ENCODE measurements around the gene USP21. TPM values are rescaled to one million over a fixed set of nuclear protein-coding genes. Genes with fewer than 3 reads are reported as not detected.

USP21 gene
- total RNA-seq, 3 donors from 2014 or later (not counting 1 experiment from before 2014, with no cell fraction given): 31.6 to 40.3 (median 35.3) TPM

DNA sequence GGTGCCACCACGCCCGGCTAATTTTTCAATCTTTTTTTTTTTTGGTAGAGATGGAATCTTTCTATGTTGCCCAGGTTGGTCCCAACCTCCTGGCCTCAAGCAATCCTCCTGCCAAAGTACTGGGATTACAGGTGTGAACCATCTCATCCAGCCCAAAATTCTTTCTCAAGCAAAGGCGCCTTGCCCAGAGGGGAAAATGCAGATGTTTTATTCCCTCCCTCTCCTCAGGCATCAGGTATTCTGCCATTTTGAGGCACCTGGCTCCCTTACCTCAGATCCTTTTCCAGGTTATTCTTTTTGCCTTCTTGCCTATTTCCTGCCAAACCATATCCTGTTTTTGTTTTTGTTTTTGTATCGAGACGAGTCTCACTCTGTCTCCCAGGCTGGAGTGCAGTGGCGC, 29.1 kb downstream of the USP21 start:
- peak overlapping the region; percentile 22 for H3K27ac ChIP-seq (ENCODE audit: low read length)

DNA sequence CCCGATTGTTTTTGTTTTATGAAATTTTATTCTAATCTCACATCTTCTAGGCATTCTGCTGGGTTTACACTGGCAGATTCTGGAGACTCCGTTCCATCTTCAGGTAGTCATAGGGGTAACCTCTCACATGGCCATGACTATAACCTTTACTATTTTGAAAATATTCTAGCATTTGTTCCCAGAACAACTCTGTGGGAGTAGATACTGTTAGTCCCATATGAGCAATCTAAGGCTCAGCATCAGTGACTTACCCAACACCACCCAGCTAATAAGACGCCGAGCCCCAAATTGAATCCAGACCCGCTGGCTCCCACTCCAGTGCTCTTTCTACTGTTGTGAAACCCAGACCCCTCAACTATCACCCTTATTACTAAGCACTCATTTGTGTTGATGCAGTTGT, 29.7 kb downstream of the USP21 start:
- H3K4me3 ChIP-seq (ENCODE audit: low read length): no peak overlapping the region
- ATAC-seq (no peak), DNase-seq (no peak)
- H3K4me1 ChIP-seq (ENCODE audit: control insufficient read depth, insufficient read depth, low read length): peaks cover 65% of the 10 kb centered on the region
- H3K36me3 ChIP-seq (ENCODE audit: control insufficient read depth, insufficient read depth, low read length): no peaks in the 10 kb centered on the region
- Mint-ChIP-seq H3K9me3 (no peaks in the 10 kb centered on the region), H3K27ac (peak overlapping the region; percentile 73 to 95), H3K4me3 (no peak overlapping the region), H3K27me3 (ENCODE audit: low read depth in 2 of 2) (no peaks in the 10 kb centered on the region), H3K4me1 (peaks cover 63 to 66% of the 10 kb centered on the region in 2 donors), H3K36me3 (no peaks in the 10 kb centered on the region)
- no peaks in the 10 kb centered on the region for H3K9me3 ChIP-seq (ENCODE audit: control insufficient read depth, insufficient read depth, low read length)
- no peaks in the 10 kb centered on the region for H3K27me3 ChIP-seq (ENCODE audit: control insufficient read depth, insufficient read depth, low read length)
- no peak overlapping the region for H3K27ac ChIP-seq (ENCODE audit: low read length)
- WGBS (ENCODE audit: insufficient coverage): 94% methylated on average over 2 of the region's 5 CpGs
- intact Hi-C loops (cut with micrococcal nuclease): no loop called here
- TF ChIP-seq, protein P1, sequence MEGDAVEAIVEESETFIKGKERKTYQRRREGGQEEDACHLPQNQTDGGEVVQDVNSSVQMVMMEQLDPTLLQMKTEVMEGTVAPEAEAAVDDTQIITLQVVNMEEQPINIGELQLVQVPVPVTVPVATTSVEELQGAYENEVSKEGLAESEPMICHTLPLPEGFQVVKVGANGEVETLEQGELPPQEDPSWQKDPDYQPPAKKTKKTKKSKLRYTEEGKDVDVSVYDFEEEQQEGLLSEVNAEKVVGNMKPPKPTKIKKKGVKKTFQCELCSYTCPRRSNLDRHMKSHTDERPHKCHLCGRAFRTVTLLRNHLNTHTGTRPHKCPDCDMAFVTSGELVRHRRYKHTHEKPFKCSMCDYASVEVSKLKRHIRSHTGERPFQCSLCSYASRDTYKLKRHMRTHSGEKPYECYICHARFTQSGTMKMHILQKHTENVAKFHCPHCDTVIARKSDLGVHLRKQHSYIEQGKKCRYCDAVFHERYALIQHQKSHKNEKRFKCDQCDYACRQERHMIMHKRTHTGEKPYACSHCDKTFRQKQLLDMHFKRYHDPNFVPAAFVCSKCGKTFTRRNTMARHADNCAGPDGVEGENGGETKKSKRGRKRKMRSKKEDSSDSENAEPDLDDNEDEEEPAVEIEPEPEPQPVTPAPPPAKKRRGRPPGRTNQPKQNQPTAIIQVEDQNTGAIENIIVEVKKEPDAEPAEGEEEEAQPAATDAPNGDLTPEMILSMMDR (IDR thresholded peaks at IDR 0.05): no peak

More for the DNA sequence above, 29.1 kb downstream of the USP21 start:
- Mint-ChIP-seq H3K9me3 (no peaks in the 10 kb centered on the region), H3K36me3 (no peaks in the 10 kb centered on the region), H3K4me1 (peaks cover 67 to 68% of the 10 kb centered on the region in 2 donors), H3K4me3 (no peak overlapping the region), H3K27me3 (ENCODE audit: low read depth in 2 of 2) (no peaks in the 10 kb centered on the region), H3K27ac (peak overlapping the region; percentile 73 to 95)
- peaks cover 64% of the 10 kb centered on the region for H3K4me1 ChIP-seq (ENCODE audit: control insufficient read depth, insufficient read depth, low read length)
- 78% methylated on average over 6 of the region's 6 CpGs for WGBS (ENCODE audit: insufficient coverage)
- DNase-seq (no peak), ATAC-seq (no peak)
- intact Hi-C loops (cut with micrococcal nuclease): no loop called here
- no peaks in the 10 kb centered on the region for H3K27me3 ChIP-seq (ENCODE audit: control insufficient read depth, insufficient read depth, low read length)
- no peaks in the 10 kb centered on the region for H3K36me3 ChIP-seq (ENCODE audit: control insufficient read depth, insufficient read depth, low read length)
- H3K9me3 ChIP-seq (ENCODE audit: control insufficient read depth, insufficient read depth, low read length): no peaks in the 10 kb centered on the region
- TF ChIP-seq, protein P1 (IDR thresholded peaks at IDR 0.05): no peak
- no peak overlapping the region for H3K4me3 ChIP-seq (ENCODE audit: low read length)

DNA sequence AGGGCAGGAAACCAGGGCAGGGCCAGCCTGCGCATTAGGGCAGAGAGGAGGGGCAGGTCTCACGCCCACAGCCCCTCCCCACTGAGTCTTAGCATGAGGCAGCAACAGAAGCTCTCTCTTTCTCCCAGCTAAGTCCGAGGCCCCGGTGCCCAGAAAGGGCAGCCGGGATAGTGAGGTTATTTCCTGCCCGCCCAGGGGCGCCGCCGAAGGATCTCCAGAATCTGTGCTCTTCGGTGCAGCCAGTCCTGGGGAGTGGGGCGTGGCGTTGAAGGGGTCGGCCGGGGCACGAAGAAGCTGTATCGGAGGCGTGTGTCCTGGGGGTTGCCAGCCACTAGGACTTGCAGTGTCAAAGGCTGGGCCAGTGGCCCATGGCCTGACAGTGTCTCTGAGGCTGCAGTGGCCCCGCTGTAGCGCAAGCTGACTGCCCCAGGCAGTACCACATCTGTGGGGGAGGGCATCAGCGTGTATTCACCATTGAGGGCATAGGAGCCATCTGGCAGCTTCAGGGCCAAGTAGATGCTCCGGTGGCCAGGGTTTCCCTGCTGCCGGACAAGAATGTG, 31.7 kb downstream of the USP21 start:
- Histone ChIP-seq H3K4me1 (ENCODE audit: control insufficient read depth, insufficient read depth, low read length) (peaks cover 71% of the 10 kb centered on the region), H3K4me3 (ENCODE audit: low read length) (no peak overlapping the region), H3K9me3 (ENCODE audit: control insufficient read depth, insufficient read depth, low read length) (no peaks in the 10 kb centered on the region), H3K27me3 (ENCODE audit: control insufficient read depth, insufficient read depth, low read length) (no peaks in the 10 kb centered on the region), H3K36me3 (ENCODE audit: control insufficient read depth, insufficient read depth, low read length) (no peaks in the 10 kb centered on the region), H3K27ac (ENCODE audit: low read length) (no peak overlapping the region)
- H3K9me3 Mint-ChIP-seq: no peaks in the 10 kb centered on the region
- whole genome bisulfite sequencing (ENCODE audit: insufficient coverage): 92% methylated on average over 22 of the region's 22 CpGs
- H3K4me1 Mint-ChIP-seq: peaks cover 58 to 65% of the 10 kb centered on the region in 2 donors
- ATAC-seq (peak in 1 of 3 donors; percentile 26), DNase-seq (no peak)
- intact Hi-C loops (cut with micrococcal nuclease): no loop called here
- no peaks in the 10 kb centered on the region for H3K36me3 Mint-ChIP-seq
- H3K4me3 Mint-ChIP-seq: no peak overlapping the region
- no peaks in the 10 kb centered on the region for H3K27me3 Mint-ChIP-seq (ENCODE audit: low read depth in 2 of 2)
- H3K27ac Mint-ChIP-seq: peak overlapping the region; percentile 21 to 59
- TF ChIP-seq, protein P1 (IDR thresholded peaks at IDR 0.05): no peak

DNA sequence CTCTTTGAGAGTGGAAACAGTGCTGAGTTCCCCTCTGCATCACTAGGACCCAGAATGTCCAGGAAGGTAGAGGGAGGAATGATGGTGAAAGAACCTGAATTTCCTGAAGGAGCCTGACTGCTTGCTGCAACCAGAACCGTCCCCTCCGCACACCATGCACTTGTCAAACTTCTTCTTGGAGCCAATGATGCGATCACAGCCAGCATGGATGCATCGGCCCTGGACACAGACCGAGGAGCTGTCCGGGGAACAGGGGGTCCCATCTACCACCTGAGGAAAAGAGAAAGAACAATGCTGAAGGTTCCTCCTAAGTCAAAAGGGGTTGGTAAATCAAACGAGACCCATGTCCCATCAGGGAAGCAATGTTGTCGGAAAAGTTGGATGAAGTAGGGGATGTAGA, 32.7 kb downstream of the USP21 start:
- Mint-ChIP-seq H3K27me3 (ENCODE audit: low read depth in 2 of 2) (no peaks in the 10 kb centered on the region), H3K9me3 (no peaks in the 10 kb centered on the region), H3K36me3 (no peaks in the 10 kb centered on the region), H3K27ac (peak overlapping the region; percentile 89 to 92), H3K4me1 (peaks cover 48 to 60% of the 10 kb centered on the region in 2 donors), H3K4me3 (no peak overlapping the region)
- Histone ChIP-seq H3K9me3 (ENCODE audit: control insufficient read depth, insufficient read depth, low read length) (no peaks in the 10 kb centered on the region), H3K36me3 (ENCODE audit: control insufficient read depth, insufficient read depth, low read length) (no peaks in the 10 kb centered on the region), H3K27me3 (ENCODE audit: control insufficient read depth, insufficient read depth, low read length) (no peaks in the 10 kb centered on the region), H3K4me1 (ENCODE audit: control insufficient read depth, insufficient read depth, low read length) (peaks cover 69% of the 10 kb centered on the region), H3K27ac (ENCODE audit: low read length) (no peak overlapping the region), H3K4me3 (ENCODE audit: low read length) (no peak overlapping the region)
- 80% methylated on average over 7 of the region's 8 CpGs for WGBS (ENCODE audit: insufficient coverage)
- ATAC-seq: no peak
- TF ChIP-seq, protein P1 (IDR thresholded peaks at IDR 0.05): no peak
- intact Hi-C loops (cut with micrococcal nuclease): no loop called here
- no peak for DNase-seq
